Thyroid gland (tissue), 4 donors: ENCODE results near the gene MPV17L. TPM values are rescaled to one million over a fixed set of nuclear protein-coding genes. Genes with fewer than 3 reads are reported as not detected.
"Not testable (repeated sequence)": the region's sequence is repeated elsewhere in the genome, so short reads cannot be mapped to it uniquely, and the experiment has no call there.

Experiments used
- DNase-seq, 2 donors: peaks; one replicate each; pipeline ENCODE4 v3.0.0-alpha.2; 2019
- H3K27ac ChIP-seq, 3 donors: fragments of 200-600 bp; sonication (generic); 1 replicate in 2 of 3; 2 replicates in 1 of 3; pipeline ENCODE4 v1.5.1; 2016 to 2019; ENCODE audit warnings: mild to moderate bottlenecking in 1 of 3, moderate library complexity in 1 of 3
- H3K27me3 ChIP-seq: fragments of 200-600 bp; sonication (generic); one replicate; pipeline ENCODE4 v1.5.1; 2019
- H3K36me3 ChIP-seq, 2 donors: fragments of 200-600 bp; sonication (generic); one replicate each; pipeline ENCODE4 v1.5.1; 2016 to 2019
- H3K4me1 ChIP-seq, 2 donors: fragments of 200-600 bp; sonication (generic); one replicate each; pipeline ENCODE4 v1.5.1; 2017 to 2019
- H3K4me3 ChIP-seq, 3 donors: fragments of 200-600 bp; sonication (generic); replicated peaks in 1 of 3; 1 replicate in 2 of 3; 2 replicates in 1 of 3; pipeline ENCODE4 v1.5.1; 2016; ENCODE audit warnings: mild to moderate bottlenecking in 1 of 3
- H3K9me3 ChIP-seq: fragments of 200-600 bp; sonication (generic); one replicate; pipeline ENCODE4 v1.5.1; 2017
- POLR2A ChIP-seq, 2 donors: fragments of 450-650 bp; IDR thresholded peaks; one replicate each; pipeline ENCODE4 v1.6.1; 2017; ENCODE audit warnings: antibody characterized with exemption in 2 of 2, mild to moderate bottlenecking in 2 of 2, moderate library complexity in 1 of 2
- WGBS, 2 donors: methylation state at CpG; one replicate each; pipeline ENCODE4 v1.1.5; 2017; 5-methylcytosine and 5-hydroxymethylcytosine counted together
- intact Hi-C: fragments of 100-400 bp; cut with DNase I; formaldehyde crosslinking; loops from one replicate; pipeline ENCODE4 v1.15.1; 2023
- total RNA-seq, 4 donors: library from RNA; depleted of rRNA; stranded (reverse); fragments of >200 nt; gene quantifications; one replicate each; pipeline ENCODE4 v1.2.3, GENCODE V29; 2016
- TF ChIP-seq, protein P1 (sequence below), 6 experiments: fragments of 200-600 bp in 3 of 6; fragments of 450-650 bp in 3 of 6; sonication (generic) in 3 of 6; IDR thresholded peaks; one replicate each; pipeline ENCODE4 v1.5.1; 2016 to 2019; ENCODE audit warnings: antibody characterized with exemption in 6 of 6, mild to moderate bottlenecking in 2 of 6, inconsistent platforms in 1 of 6, moderate library complexity in 1 of 6

Gene MPV17L
- total RNA-seq, 4 donors from 2014 or later, result 6.9 to 20.8 (median 15.4) TPM

GRCh38 chr16:15445450-15445849 lies 49.9 kb downstream of the MPV17L start:
- Histone ChIP-seq H3K27me3 (no peaks in the 10 kb centered on the region), H3K9me3 (no peaks in the 10 kb centered on the region), H3K4me3 (no peak overlapping the region), H3K4me1 (no peaks in the 10 kb centered on the region), H3K27ac (no peak overlapping the region), H3K36me3 (no peaks in the 10 kb centered on the region)
- no peak for DNase-seq
- intact Hi-C loops, result no loop called here
- TF ChIP-seq, protein P1, sequence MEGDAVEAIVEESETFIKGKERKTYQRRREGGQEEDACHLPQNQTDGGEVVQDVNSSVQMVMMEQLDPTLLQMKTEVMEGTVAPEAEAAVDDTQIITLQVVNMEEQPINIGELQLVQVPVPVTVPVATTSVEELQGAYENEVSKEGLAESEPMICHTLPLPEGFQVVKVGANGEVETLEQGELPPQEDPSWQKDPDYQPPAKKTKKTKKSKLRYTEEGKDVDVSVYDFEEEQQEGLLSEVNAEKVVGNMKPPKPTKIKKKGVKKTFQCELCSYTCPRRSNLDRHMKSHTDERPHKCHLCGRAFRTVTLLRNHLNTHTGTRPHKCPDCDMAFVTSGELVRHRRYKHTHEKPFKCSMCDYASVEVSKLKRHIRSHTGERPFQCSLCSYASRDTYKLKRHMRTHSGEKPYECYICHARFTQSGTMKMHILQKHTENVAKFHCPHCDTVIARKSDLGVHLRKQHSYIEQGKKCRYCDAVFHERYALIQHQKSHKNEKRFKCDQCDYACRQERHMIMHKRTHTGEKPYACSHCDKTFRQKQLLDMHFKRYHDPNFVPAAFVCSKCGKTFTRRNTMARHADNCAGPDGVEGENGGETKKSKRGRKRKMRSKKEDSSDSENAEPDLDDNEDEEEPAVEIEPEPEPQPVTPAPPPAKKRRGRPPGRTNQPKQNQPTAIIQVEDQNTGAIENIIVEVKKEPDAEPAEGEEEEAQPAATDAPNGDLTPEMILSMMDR (IDR thresholded peaks at IDR 0.05), result no peak
- TF ChIP-seq POLR2A (IDR thresholded peaks at IDR 0.05), result no peak
- WGBS, 2 donors, result 87 to 100% methylated on average over 1 of the region's 1 CpG

- Histone ChIP-seq H3K27me3 (no peaks in the 10 kb centered on the region), H3K27ac (no peak overlapping the region), H3K36me3 (no peaks in the 10 kb centered on the region), H3K4me1 (no peaks in the 10 kb centered on the region), H3K9me3 (no peaks in the 10 kb centered on the region), H3K4me3 (no peak overlapping the region)
- intact Hi-C loops, result no loop called here
- TF ChIP-seq, protein P1 (IDR thresholded peaks at IDR 0.05), result no peak
- TF ChIP-seq POLR2A (IDR thresholded peaks at IDR 0.05), result no peak
- DNase-seq, result no peak
- 90 to 91% methylated on average over 5 of the region's 5 CpGs for WGBS, 2 donors
Observed at GRCh38 chr16:15446901-15447300, 51.3 kb downstream of the MPV17L start.

DNA sequence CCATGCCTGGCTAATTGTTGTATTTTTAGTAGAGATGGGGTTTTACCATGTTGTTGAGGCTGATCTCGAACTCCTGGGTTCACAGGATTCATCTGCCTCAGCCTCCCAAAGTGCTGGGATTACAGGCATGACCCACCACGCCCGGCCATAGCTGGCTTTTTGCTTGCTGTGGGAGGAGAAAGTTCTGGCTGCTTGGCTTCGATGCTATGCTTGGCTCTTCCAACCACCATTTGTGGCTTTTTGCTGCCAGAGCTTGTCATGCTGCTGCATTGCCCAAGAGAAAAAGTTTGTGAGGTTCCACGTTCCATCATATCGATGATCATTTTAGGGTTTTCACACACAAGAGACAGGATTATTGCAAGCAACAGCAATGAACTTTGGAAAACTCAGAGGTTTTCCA lies 55.1 kb downstream of the MPV17L start:
- Histone ChIP-seq H3K27ac (no peak overlapping the region), H3K36me3 (no peaks in the 10 kb centered on the region), H3K4me3 (no peak overlapping the region), H3K27me3 (no peaks in the 10 kb centered on the region), H3K4me1 (no peaks in the 10 kb centered on the region), H3K9me3 (no peaks in the 10 kb centered on the region)
- no peak for DNase-seq
- WGBS, 2 donors, result 88% methylated on average over 4 to 6 of the region's 6 CpGs
- TF ChIP-seq, protein P1 (IDR thresholded peaks at IDR 0.05), result no peak
- TF ChIP-seq POLR2A (IDR thresholded peaks at IDR 0.05), result no peak
- intact Hi-C loops, result no loop called here

GRCh38 chr16:15451098-15451731 lies 55.7 kb downstream of the MPV17L start:
- no peak overlapping the region for H3K27ac ChIP-seq
- H3K9me3 ChIP-seq, result no peaks in the 10 kb centered on the region
- H3K4me1 ChIP-seq, result no peaks in the 10 kb centered on the region
- no peaks in the 10 kb centered on the region for H3K36me3 ChIP-seq
- no peak for DNase-seq
- TF ChIP-seq, protein P1 (IDR thresholded peaks at IDR 0.05), result no peak
- no peak for TF ChIP-seq POLR2A (IDR thresholded peaks at IDR 0.05)
- no peak overlapping the region for H3K4me3 ChIP-seq
- 69 to 80% methylated on average over 10 of the region's 10 CpGs for WGBS, 2 donors
- no peaks in the 10 kb centered on the region for H3K27me3 ChIP-seq
- intact Hi-C loops, result no loop called here

DNA sequence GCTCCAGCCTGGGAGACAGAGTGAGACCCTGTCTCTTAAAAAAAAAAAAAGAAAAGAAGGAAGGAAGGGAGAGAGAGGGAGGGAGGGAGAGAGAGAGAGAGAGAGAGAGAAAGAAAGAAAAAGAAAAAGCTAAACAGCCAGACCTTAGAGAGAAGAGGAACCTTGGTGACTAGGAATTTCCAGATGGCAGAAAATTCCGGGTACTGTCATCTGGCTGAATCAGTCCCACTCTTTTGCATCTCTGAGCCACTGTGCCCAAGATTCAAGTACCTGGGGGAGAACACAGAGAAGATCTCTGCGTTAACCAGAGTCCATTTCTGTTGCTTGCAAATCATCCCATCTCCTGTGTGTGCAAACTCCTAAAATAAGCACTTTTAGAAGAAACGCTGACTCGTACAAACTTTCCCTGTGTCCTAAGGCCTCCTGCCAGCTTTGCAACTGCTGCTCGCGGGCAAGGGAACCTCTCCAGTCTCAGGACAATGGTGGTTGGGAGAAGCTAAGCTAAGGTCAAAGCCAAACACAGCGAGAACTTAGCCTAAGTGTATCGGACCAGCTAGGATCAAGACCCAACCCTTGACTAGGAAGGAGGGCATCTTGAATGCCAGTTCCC lies 56.8 kb downstream of the MPV17L start:
- no peak for TF ChIP-seq POLR2A (IDR thresholded peaks at IDR 0.05)
- TF ChIP-seq, protein P1 (IDR thresholded peaks at IDR 0.05), result no peak
- Histone ChIP-seq H3K27ac (no peak overlapping the region), H3K4me1 (no peaks in the 10 kb centered on the region), H3K36me3 (no peaks in the 10 kb centered on the region), H3K27me3 (no peaks in the 10 kb centered on the region), H3K9me3 (no peaks in the 10 kb centered on the region), H3K4me3 (no peak overlapping the region)
- intact Hi-C loops, result no loop called here
- WGBS, 2 donors, result 41 to 56% methylated on average over 8 of the region's 8 CpGs
- no peak for DNase-seq

DNA sequence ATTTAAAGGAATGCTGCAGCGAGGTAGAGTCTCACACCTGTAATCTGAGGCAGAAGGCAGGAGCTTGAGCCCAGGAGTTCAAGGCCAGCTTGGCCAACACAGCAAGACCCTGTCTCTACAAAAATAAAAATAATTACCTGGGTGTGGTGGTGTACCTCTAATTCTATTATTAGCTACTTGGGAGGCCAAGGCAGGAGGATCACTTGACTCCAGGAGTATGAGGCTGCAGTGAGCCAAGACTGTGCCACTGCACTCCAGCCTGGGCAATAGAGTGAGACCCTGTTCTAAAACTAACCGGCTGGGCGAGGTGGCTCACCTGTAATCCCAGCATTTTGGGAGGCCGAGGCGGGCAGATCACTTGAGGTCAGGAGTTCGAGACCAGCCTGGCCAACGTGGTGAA lies 57.7 kb downstream of the MPV17L start:
- WGBS, 2 donors, result 89 to 93% methylated on average over 7 of the region's 7 CpGs
- H3K4me1 ChIP-seq, H3K27ac ChIP-seq, DNase-seq, H3K27me3 ChIP-seq, intact Hi-C loops, H3K4me3 ChIP-seq, H3K36me3 ChIP-seq, H3K9me3 ChIP-seq: not testable (repeated sequence)

DNA sequence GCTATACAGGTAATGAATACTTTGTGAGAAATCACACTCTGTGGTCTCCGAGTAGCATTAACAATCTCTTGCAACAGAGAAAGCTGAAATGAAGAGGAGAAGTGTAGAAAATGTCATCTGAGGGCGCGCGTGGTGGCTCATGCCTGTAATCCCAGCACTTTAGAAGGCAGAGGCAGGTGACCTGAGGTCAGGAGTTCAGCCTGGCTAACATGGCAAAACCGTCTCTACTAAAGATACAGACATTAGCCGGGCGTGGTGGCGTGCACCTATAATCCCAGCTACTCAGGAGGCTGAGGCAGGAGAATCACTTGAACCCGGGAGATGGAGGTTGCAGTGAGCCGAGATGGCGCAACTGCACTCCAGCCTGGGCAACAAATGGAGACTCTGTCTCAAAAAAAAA lies 59.4 kb downstream of the MPV17L start:
- H3K4me1 ChIP-seq, H3K4me3 ChIP-seq, H3K36me3 ChIP-seq, H3K27me3 ChIP-seq, H3K9me3 ChIP-seq, intact Hi-C loops, H3K27ac ChIP-seq, DNase-seq: not testable (repeated sequence)
- 92 to 94% methylated on average over 11 of the region's 11 CpGs for WGBS, 2 donors
